Measurements from ENCODE around the gene ABCA13.

- TF ChIP-seq POLR2AphosphoS5 (IDR thresholded peaks at IDR 0.05; ENCODE audit: insufficient read depth, low read depth, low read length) = no peak
- no peak for TF ChIP-seq EZH2 (IDR thresholded peaks at IDR 0.05; ENCODE audit: borderline replicate concordance, low read depth, low read length, severe bottlenecking)
- no peak for TF ChIP-seq POLR2A (IDR thresholded peaks at IDR 0.05; ENCODE audit: low read depth, low read length)
Observed at GRCh38 chr7:48511080-48511479, 339.8 kb downstream of the ABCA13 start.
